PC-9 (cell line): ENCODE data around the gene DENND10. TPM values are rescaled to one million over a fixed set of nuclear protein-coding genes. Genes with fewer than 3 reads are reported as not detected.
A peak's percentile ranks its signal among the peaks of the same experiment; 100 is the strongest.

ENCODE experiments used
- BruUV-seq: library from RNA; stranded (reverse); fragments of 400-500 nt; replicated peaks from 2 replicates; lab custom pipeline; 2021; lab: Mats Ljungman, UMichigan
- CTCF ChIA-PET: fragments of 300-600 bp; sonication (Branson Sonifier 250); formaldehyde crosslinking; loops from one replicate; lab custom pipeline; 2022; ENCODE audit warnings: antibody characterized with exemption; lab: Charles Lee
- POLR2A ChIA-PET: fragments of 300-600 bp; sonication (Branson Sonifier 250); formaldehyde crosslinking; loops from one replicate; lab custom pipeline; 2022; ENCODE audit warnings: antibody characterized with exemption; ENCODE audit not compliant: unreplicated experiment; lab: Charles Lee
- DNase-seq, 2 experiments: peaks; one replicate each; pipeline versions ENCODE4 v3.0.0 to v3.0.0-alpha.2; 2015 to 2022; ENCODE audit warnings: mixed read lengths in 1 of 2
- H2AFZ ChIP-seq: fragments of 200-600 bp; sonication (generic); 2 replicates; pipeline ENCODE4 v1.8.1; 2017; ENCODE audit warnings: antibody characterized with exemption
- H3F3A ChIP-seq: fragments of 200-600 bp; sonication (generic); 2 replicates; pipeline ENCODE4 v1.8.1; 2017; ENCODE audit warnings: antibody characterized with exemption, mild to moderate bottlenecking, low read depth; ENCODE audit not compliant: insufficient read depth
- H3K27ac ChIP-seq: fragments of 200-600 bp; sonication (generic); 2 replicates; pipeline ENCODE4 v1.6.1; 2016; ENCODE audit warnings: mixed run types
- H3K27me3 ChIP-seq: fragments of 200-600 bp; sonication (generic); 2 replicates; pipeline ENCODE4 v1.6.1; 2016; ENCODE audit warnings: low read depth, mixed run types; ENCODE audit not compliant: insufficient read depth
- H3K36me3 ChIP-seq: fragments of 200-600 bp; sonication (generic); 2 replicates; pipeline ENCODE4 v1.6.1; 2016; ENCODE audit warnings: low read depth, mixed run types
- H3K4me1 ChIP-seq: fragments of 200-600 bp; sonication (generic); replicated peaks from 2 replicates; pipeline ENCODE4 v1.6.1; 2016; ENCODE audit warnings: mixed run types; ENCODE audit not compliant: insufficient read depth
- H3K4me2 ChIP-seq: fragments of 200-600 bp; sonication (generic); 2 replicates; pipeline ENCODE4 v1.6.1; 2017; ENCODE audit warnings: mixed run types
- H3K4me3 ChIP-seq: fragments of 200-600 bp; sonication (generic); 2 replicates; pipeline ENCODE4 v1.6.1; 2016; ENCODE audit warnings: mixed run types
- H3K79me2 ChIP-seq: fragments of 200-600 bp; sonication (generic); 2 replicates; pipeline ENCODE4 v1.6.1; 2017; ENCODE audit warnings: low read depth, mixed run types
- H3K9me2 ChIP-seq: fragments of 200-600 bp; sonication (generic); 2 replicates; pipeline ENCODE4 v1.8.1; 2017; ENCODE audit warnings: mild to moderate bottlenecking; ENCODE audit not compliant: insufficient read depth
- H3K9me3 ChIP-seq: fragments of 200-600 bp; sonication (generic); 2 replicates; pipeline ENCODE4 v1.8.1; 2016; ENCODE audit warnings: low read depth; ENCODE audit not compliant: insufficient read depth
- H4K20me1 ChIP-seq: fragments of 200-600 bp; sonication (generic); 2 replicates; pipeline ENCODE4 v1.8.1; 2017; ENCODE audit not compliant: insufficient read depth
- EZH2 ChIP-seq: fragments of 200-600 bp; sonication (generic); IDR thresholded peaks from 2 replicates; pipeline ENCODE4 v1.8.0; 2017; ENCODE audit warnings: antibody characterized with exemption, low read depth
- intact Hi-C: fragments of 100-400 bp; cut with micrococcal nuclease; formaldehyde crosslinking; loops from one replicate; pipeline ENCODE4 v1.10.0; 2022; ENCODE audit not compliant: unreplicated experiment
- total RNA-seq: library from RNA; stranded (reverse); gene quantifications from 2 replicates; pipeline ENCODE4 v1.2.3, GENCODE V29; 2021
- TF ChIP-seq, protein P1 (sequence below): fragments of 200-600 bp; sonication (generic); conservative IDR thresholded peaks from 2 replicates; pipeline ENCODE4 v1.6.1; 2017; ENCODE audit warnings: mixed run types, antibody characterized with exemption, mild to moderate bottlenecking, moderate library complexity

DENND10 gene
- total RNA-seq, 1 experiment from 2014 or later, result 30.1 TPM

GRCh38 chr10:119080521-119081259, 23.2 kb upstream of the DENND10 start, which contains the start of gene EIF3A:
TSS of gene EIF3A (minus strand) at chr10:119080817. CDS start at chr10:119080676, 141 bp downstream.
- no peaks in the 10 kb centered on the region for H3K9me3 ChIP-seq
- H3K4me1 ChIP-seq, result peaks cover 10% of the 10 kb centered on the region
- no peaks in the 10 kb centered on the region for H3K27me3 ChIP-seq
- CTCF ChIA-PET, result no interaction called here
- H4K20me1 ChIP-seq, result peaks cover 40% of the 10 kb centered on the region
- peak within 1 kb of the TSS; percentile 84 for H3K4me3 ChIP-seq
- H3K9me2 ChIP-seq, result no peaks in the 10 kb centered on the region
- peak within 1 kb of the TSS; percentile 81 for H3K4me2 ChIP-seq
- intact Hi-C loops, result loop anchor here (2.0 kb wide), 1 partner anchor 20 kb away; no protein-coding TSS in a partner anchor
- peak within 1 kb of the TSS; percentile 87 for H2AFZ ChIP-seq
- no peak for TF ChIP-seq EZH2
- TF ChIP-seq, protein P1, sequence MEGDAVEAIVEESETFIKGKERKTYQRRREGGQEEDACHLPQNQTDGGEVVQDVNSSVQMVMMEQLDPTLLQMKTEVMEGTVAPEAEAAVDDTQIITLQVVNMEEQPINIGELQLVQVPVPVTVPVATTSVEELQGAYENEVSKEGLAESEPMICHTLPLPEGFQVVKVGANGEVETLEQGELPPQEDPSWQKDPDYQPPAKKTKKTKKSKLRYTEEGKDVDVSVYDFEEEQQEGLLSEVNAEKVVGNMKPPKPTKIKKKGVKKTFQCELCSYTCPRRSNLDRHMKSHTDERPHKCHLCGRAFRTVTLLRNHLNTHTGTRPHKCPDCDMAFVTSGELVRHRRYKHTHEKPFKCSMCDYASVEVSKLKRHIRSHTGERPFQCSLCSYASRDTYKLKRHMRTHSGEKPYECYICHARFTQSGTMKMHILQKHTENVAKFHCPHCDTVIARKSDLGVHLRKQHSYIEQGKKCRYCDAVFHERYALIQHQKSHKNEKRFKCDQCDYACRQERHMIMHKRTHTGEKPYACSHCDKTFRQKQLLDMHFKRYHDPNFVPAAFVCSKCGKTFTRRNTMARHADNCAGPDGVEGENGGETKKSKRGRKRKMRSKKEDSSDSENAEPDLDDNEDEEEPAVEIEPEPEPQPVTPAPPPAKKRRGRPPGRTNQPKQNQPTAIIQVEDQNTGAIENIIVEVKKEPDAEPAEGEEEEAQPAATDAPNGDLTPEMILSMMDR, result no peak
- H3K27ac ChIP-seq, result peak within 1 kb of the TSS; percentile 78
- 0 out of 2 replicates have a peak, but pooled peaks cover 4% of the 10 kb centered on the region for H3K36me3 ChIP-seq
- peaks cover 53% of the 10 kb centered on the region for H3K79me2 ChIP-seq
- POLR2A ChIA-PET, result interaction anchor here (0.6 kb wide), 1 partner anchor 128 kb away, joined by 15 read pairs; no protein-coding TSS in a partner anchor
- no TSS peak for BruUV-seq
- peaks cover 13% of the 10 kb centered on the region for H3F3A ChIP-seq
- peak; percentile 69 to 87 for DNase-seq

DNA sequence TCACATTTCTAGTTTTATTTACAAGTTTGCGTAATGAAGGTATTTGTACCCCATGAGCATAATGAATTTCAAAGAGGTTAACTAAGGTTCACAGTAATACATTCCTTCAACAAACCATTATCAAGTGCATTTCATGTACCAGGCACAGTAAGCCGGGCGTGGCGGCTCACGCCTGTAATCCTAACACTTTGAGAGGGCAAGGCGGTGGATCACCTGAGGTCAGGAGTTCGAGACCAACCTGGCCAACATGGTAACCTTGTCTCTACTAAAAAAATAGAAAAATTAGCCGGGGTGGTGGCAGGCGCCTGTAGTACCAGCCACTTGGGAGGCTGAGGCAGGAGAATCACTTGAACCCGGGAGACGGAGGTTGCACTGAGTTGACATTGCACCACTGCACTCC, 19.0 kb upstream of the DENND10 start:
- Histone ChIP-seq H3K27me3 (no peaks in the 10 kb centered on the region), H3K4me2 (no peak overlapping the region), H3K4me1 (no peaks in the 10 kb centered on the region), H4K20me1 (no peaks in the 10 kb centered on the region), H2AFZ (no peak overlapping the region), H3K4me3 (no peak overlapping the region), H3F3A (peaks cover 9% of the 10 kb centered on the region; the same call in 1 of the 2 replicates), H3K27ac (no peak overlapping the region), H3K79me2 (peaks cover 11% of the 10 kb centered on the region), H3K9me2 (no peaks in the 10 kb centered on the region), H3K9me3 (no peaks in the 10 kb centered on the region), H3K36me3 (no peaks in the 10 kb centered on the region)
- intact Hi-C loops, result no loop called here
- no peak for TF ChIP-seq EZH2
- TF ChIP-seq, protein P1, result no peak
- CTCF ChIA-PET, result no interaction called here
- no TSS peak for BruUV-seq
- no peak for DNase-seq
- POLR2A ChIA-PET, result no interaction called here

DNA sequence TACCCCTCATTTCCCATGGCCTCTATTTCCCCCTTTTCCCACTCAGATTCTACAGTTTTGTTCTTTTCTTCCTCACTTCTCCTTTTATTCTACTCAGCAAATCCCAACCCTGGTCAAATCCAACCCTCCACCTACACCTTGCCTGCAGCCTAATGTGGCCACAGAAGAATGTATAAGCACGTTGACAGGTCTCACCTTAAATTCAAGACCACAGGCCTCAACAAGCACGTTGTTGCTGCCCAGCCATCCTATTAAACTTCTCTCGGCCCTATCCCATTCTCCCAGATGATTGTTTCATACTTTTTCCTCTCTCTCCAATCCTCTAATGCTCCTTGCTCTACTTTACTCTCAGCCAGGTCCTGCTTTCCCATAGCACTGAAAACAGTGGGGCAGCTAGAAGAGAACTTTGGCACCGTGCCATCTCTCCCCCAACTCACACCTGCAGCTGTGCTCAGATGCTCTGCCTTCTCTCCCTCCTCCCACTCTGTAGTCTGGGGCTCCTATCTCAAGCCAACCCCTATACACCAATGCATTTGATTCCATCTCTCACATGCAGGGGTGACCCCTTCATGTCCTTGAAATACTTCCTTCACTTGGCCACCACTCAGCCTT, 16.5 kb upstream of the DENND10 start:
- Histone ChIP-seq H3K4me2 (no peak overlapping the region), H3K9me3 (no peaks in the 10 kb centered on the region), H3K9me2 (no peaks in the 10 kb centered on the region), H3K36me3 (no peaks in the 10 kb centered on the region), H3F3A (peaks cover 12% of the 10 kb centered on the region), H4K20me1 (no peaks in the 10 kb centered on the region), H3K79me2 (no peaks in the 10 kb centered on the region), H2AFZ (no peak overlapping the region), H3K27me3 (no peaks in the 10 kb centered on the region), H3K4me1 (peaks cover 8% of the 10 kb centered on the region), H3K27ac (no peak overlapping the region), H3K4me3 (no peak overlapping the region)
- CTCF ChIA-PET, result no interaction called here
- POLR2A ChIA-PET, result no interaction called here
- intact Hi-C loops, result no loop called here
- no TSS peak for BruUV-seq
- TF ChIP-seq EZH2, result no peak
- TF ChIP-seq, protein P1, result no peak
- DNase-seq, result no peak
